HL-60 (cell line): Measurements from ENCODE around the gene DYRK3.

ENCODE experiments used
- CTCF ChIP-seq: IDR thresholded peaks from one replicate; pipeline ENCODE4 v1.5.1; 2011; ENCODE audit warnings: low read length, control low read depth, inconsistent platforms; ENCODE audit not compliant: insufficient read depth
- POLR2AphosphoS5 ChIP-seq: IDR thresholded peaks from 2 replicates; pipeline ENCODE4 v1.6.1; 2012; ENCODE audit warnings: low read depth
- REST ChIP-seq: IDR thresholded peaks from 2 replicates; pipeline ENCODE4 v1.6.1; 2012; ENCODE audit warnings: low read depth; ENCODE audit not compliant: insufficient replicate concordance
- SPI1 ChIP-seq: IDR thresholded peaks from 2 replicates; pipeline ENCODE4 v1.6.1; 2012; ENCODE audit warnings: low read depth, mild to moderate bottlenecking, borderline replicate concordance

- no peak for TF ChIP-seq CTCF
- TF ChIP-seq SPI1 = no peak
- no peak; the same call in 1 of the 2 replicates for TF ChIP-seq POLR2AphosphoS5
- TF ChIP-seq REST = no peak
Observed at GRCh38 chr1:206587904-206588303, 47.4 kb upstream of the DYRK3 start.
